22Rv1 (cell line): ENCODE data around the gene RPS6KL1.

Experiments
- ZFX ChIP-seq: fragments of 450-650 bp; IDR thresholded peaks from 2 replicates; pipeline ENCODE4 v1.6.1; 2017; ENCODE audit warnings: antibody characterized with exemption, borderline replicate concordance
- TF ChIP-seq, protein P1 (sequence below): fragments of 450-650 bp; IDR thresholded peaks from 2 replicates; pipeline ENCODE4 v1.5.1; 2017; ENCODE audit warnings: mild to moderate bottlenecking

DNA sequence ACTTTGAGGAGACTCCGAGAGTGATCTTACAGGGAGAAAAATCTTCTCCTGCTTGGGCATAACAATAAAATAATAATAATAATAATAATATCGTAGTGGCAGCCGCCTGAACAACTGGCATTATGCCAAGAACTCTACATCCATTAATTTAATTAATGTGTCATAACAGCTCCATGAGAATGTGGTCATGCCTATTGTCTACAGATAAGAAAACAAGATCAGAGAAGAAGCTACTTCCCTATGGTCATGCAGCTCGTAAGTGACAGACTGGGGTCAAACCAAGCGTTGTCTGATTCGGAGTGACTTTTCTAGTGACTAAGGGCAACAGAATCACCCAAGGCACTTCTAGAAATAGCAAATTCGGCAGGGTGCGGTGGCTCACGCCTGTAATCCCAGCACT is 58.9 kb downstream of the RPS6KL1 start:
- TF ChIP-seq, protein P1, sequence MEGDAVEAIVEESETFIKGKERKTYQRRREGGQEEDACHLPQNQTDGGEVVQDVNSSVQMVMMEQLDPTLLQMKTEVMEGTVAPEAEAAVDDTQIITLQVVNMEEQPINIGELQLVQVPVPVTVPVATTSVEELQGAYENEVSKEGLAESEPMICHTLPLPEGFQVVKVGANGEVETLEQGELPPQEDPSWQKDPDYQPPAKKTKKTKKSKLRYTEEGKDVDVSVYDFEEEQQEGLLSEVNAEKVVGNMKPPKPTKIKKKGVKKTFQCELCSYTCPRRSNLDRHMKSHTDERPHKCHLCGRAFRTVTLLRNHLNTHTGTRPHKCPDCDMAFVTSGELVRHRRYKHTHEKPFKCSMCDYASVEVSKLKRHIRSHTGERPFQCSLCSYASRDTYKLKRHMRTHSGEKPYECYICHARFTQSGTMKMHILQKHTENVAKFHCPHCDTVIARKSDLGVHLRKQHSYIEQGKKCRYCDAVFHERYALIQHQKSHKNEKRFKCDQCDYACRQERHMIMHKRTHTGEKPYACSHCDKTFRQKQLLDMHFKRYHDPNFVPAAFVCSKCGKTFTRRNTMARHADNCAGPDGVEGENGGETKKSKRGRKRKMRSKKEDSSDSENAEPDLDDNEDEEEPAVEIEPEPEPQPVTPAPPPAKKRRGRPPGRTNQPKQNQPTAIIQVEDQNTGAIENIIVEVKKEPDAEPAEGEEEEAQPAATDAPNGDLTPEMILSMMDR: no peak
- TF ChIP-seq ZFX: no peak
